Measurements from ENCODE around the gene TUBB1. TPM values are rescaled to one million over a fixed set of nuclear protein-coding genes. Genes with fewer than 3 reads are reported as not detected.

The TUBB1 gene
- polyA plus RNA-seq, 1 experiment = not detected

DNA sequence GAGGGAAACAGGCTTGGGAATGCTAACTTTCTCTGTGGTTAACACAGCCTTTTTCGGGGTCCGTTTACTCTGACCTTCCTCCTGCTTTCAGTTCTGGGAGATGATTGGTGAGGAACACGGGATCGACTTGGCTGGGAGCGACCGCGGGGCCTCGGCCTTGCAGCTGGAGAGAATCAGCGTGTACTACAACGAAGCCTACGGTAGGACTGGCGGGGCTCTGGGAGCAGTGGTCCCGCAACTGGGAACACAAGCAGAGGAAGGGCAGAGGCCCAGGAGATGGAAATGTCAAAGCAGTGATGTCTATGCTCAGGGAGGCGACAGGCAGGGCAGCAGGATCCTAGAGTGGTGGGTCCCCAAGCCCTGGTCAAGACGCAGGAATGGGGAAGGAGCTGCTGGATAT lies 3.5 kb downstream of the TUBB1 start:
- TF ChIP-seq, protein P1, sequence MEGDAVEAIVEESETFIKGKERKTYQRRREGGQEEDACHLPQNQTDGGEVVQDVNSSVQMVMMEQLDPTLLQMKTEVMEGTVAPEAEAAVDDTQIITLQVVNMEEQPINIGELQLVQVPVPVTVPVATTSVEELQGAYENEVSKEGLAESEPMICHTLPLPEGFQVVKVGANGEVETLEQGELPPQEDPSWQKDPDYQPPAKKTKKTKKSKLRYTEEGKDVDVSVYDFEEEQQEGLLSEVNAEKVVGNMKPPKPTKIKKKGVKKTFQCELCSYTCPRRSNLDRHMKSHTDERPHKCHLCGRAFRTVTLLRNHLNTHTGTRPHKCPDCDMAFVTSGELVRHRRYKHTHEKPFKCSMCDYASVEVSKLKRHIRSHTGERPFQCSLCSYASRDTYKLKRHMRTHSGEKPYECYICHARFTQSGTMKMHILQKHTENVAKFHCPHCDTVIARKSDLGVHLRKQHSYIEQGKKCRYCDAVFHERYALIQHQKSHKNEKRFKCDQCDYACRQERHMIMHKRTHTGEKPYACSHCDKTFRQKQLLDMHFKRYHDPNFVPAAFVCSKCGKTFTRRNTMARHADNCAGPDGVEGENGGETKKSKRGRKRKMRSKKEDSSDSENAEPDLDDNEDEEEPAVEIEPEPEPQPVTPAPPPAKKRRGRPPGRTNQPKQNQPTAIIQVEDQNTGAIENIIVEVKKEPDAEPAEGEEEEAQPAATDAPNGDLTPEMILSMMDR (IDR thresholded peaks at IDR 0.05; ENCODE audit: low read depth, low read length) = no peak
- CTCF ChIA-PET = interaction anchor here (1.0 kb wide), 1 partner anchor 10 kb away, joined by 4 read pairs; the partner anchor contains the start of gene ATP5F1E
- POLR2A ChIA-PET = interaction anchor here (0.6 kb wide), 1 partner anchor 9 kb away, joined by 3 read pairs; the partner anchor contains the start of gene ATP5F1E
- no peak for DNase-seq (ENCODE audit: low read depth, low spot score)
- Histone ChIP-seq H3K27ac (ENCODE audit: low read depth, low read length) (no peak overlapping the region), H3K9me3 (ENCODE audit: control insufficient read depth, insufficient read depth, low read length) (no peaks in the 10 kb centered on the region; the same call in 1 of the 2 replicates), H3K4me3 (ENCODE audit: low read depth, low read length) (no peak overlapping the region), H3K27me3 (ENCODE audit: control insufficient read depth, insufficient read depth, low read length) (no peaks in the 10 kb centered on the region)

DNA sequence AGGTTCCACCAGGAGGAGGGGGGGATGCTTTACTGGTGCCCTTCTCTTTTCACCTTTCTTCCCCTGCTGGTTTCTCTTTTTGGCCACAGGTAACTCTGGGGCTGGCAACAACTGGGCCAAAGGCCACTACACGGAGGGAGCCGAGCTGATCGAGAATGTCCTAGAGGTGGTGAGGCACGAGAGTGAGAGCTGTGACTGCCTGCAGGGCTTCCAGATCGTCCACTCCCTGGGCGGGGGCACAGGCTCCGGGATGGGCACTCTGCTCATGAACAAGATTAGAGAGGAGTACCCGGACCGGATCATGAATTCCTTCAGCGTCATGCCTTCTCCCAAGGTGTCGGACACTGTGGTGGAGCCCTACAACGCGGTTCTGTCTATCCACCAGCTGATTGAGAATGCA lies 4.4 kb downstream of the TUBB1 start:
- CTCF ChIA-PET = interaction anchor here (1.0 kb wide), 1 partner anchor 9 kb away, joined by 4 read pairs; the partner anchor contains the start of gene ATP5F1E
- H3K27me3 ChIP-seq (ENCODE audit: control insufficient read depth, insufficient read depth, low read length) = no peaks in the 10 kb centered on the region
- no peaks in the 10 kb centered on the region; the same call in 1 of the 2 replicates for H3K9me3 ChIP-seq (ENCODE audit: control insufficient read depth, insufficient read depth, low read length)
- no peak for DNase-seq (ENCODE audit: low read depth, low spot score)
- POLR2A ChIA-PET = interaction anchor here (0.6 kb wide), 1 partner anchor 8 kb away, joined by 3 read pairs; the partner anchor contains the start of gene ATP5F1E
- no peak overlapping the region for H3K4me3 ChIP-seq (ENCODE audit: low read depth, low read length)
- no peak overlapping the region for H3K27ac ChIP-seq (ENCODE audit: low read depth, low read length)
- TF ChIP-seq, protein P1 (IDR thresholded peaks at IDR 0.05; ENCODE audit: low read depth, low read length) = no peak

DNA sequence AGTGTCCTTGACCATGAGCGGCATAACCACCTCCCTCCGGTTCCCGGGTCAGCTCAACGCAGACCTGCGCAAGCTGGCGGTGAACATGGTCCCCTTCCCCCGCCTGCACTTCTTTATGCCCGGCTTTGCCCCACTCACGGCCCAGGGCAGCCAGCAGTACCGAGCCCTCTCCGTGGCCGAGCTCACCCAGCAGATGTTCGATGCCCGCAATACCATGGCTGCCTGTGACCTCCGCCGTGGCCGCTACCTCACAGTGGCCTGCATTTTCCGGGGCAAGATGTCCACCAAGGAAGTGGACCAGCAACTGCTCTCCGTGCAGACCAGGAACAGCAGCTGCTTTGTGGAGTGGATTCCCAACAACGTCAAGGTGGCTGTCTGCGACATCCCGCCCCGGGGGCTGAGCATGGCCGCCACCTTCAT lies 4.9 kb downstream of the TUBB1 start:
- no peak for DNase-seq (ENCODE audit: low read depth, low spot score)
- CTCF ChIA-PET = no interaction called here
- Histone ChIP-seq H3K27ac (ENCODE audit: low read depth, low read length) (no peak overlapping the region), H3K27me3 (ENCODE audit: control insufficient read depth, insufficient read depth, low read length) (no peaks in the 10 kb centered on the region), H3K4me3 (ENCODE audit: low read depth, low read length) (no peak overlapping the region), H3K9me3 (ENCODE audit: control insufficient read depth, insufficient read depth, low read length) (no peaks in the 10 kb centered on the region; the same call in 1 of the 2 replicates)
- TF ChIP-seq, protein P1 (IDR thresholded peaks at IDR 0.05; ENCODE audit: low read depth, low read length) = no peak
- POLR2A ChIA-PET = no interaction called here

DNA sequence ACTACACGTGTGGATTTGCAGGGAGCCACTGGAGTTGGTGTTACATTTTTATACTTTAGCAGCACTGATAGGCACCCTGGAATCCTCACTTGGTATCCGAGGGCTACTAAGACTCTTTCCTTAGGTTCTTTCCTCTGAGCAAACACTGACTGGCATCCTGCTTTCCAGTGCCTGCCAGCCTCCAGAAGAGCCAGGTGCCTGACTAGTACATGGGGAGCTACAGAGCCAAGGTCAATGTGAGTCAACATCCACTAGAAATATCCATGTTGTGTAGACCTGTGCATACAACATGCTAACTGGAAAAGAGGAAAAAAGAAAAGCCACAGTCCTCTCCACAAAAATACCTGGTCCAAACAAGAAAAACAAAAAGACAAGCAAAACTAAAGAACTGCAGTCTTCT lies 5.9 kb downstream of the TUBB1 start:
- H3K4me3 ChIP-seq (ENCODE audit: low read depth, low read length) = no peak overlapping the region
- H3K27me3 ChIP-seq (ENCODE audit: control insufficient read depth, insufficient read depth, low read length) = no peaks in the 10 kb centered on the region
- no peak overlapping the region for H3K27ac ChIP-seq (ENCODE audit: low read depth, low read length)
- DNase-seq (ENCODE audit: low read depth, low spot score) = no peak
- TF ChIP-seq, protein P1 (IDR thresholded peaks at IDR 0.05; ENCODE audit: low read depth, low read length) = no peak
- POLR2A ChIA-PET = no interaction called here
- CTCF ChIA-PET = no interaction called here
- H3K9me3 ChIP-seq (ENCODE audit: control insufficient read depth, insufficient read depth, low read length) = no peaks in the 10 kb centered on the region; the same call in 1 of the 2 replicates

DNA sequence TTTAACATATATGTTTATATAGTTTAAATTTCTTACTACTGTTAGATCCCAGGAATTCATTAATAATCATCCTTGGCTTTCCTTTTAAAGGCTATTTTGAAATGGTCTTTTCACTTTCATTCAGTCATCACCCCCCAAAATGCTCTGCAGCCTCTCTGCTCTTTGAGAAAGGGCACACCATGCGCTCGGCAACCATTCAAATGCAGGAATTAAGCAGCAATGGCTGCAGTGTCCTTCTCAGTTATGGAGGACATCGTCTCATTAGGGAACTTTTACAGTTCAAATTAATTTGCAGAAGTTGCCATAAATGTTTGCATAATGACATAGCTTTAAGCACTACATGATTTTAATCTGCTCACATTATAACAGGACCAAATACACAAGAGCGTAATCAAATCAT lies 6.3 kb downstream of the TUBB1 start:
- H3K27me3 ChIP-seq (ENCODE audit: control insufficient read depth, insufficient read depth, low read length) = no peaks in the 10 kb centered on the region
- DNase-seq (ENCODE audit: low read depth, low spot score) = no peak
- H3K27ac ChIP-seq (ENCODE audit: low read depth, low read length) = no peak overlapping the region
- TF ChIP-seq, protein P1 (IDR thresholded peaks at IDR 0.05; ENCODE audit: low read depth, low read length) = no peak
- ChIA-PET POLR2A (no interaction called here), CTCF (no interaction called here)
- no peak overlapping the region for H3K4me3 ChIP-seq (ENCODE audit: low read depth, low read length)
- no peaks in the 10 kb centered on the region; the same call in 1 of the 2 replicates for H3K9me3 ChIP-seq (ENCODE audit: control insufficient read depth, insufficient read depth, low read length)
